GM23338 (cell line): Measurements from ENCODE around the gene CABLES1. TPM values are rescaled to one million over a fixed set of nuclear protein-coding genes. Genes with fewer than 3 reads are reported as not detected.

Source experiments
- ATAC-seq: fragments of 200-7000 bp; cut with Tn5 transposase; 3 replicates; pipeline ENCODE4 v1.9.1; 2020
- DNase-seq: peaks from one replicate; pipeline ENCODE4 v3.0.0-alpha.2; 2015; ENCODE audit warnings: low spot score
- H2AFZ ChIP-seq: fragments of 200-600 bp; sonication (generic); 2 replicates; pipeline ENCODE4 v1.8.0; 2016; ENCODE audit warnings: antibody characterized with exemption, mild to moderate bottlenecking, moderate library complexity
- H3F3A ChIP-seq: fragments of 200-600 bp; sonication (generic); replicated peaks from 2 replicates; pipeline ENCODE4 v1.8.0; 2017; ENCODE audit warnings: antibody characterized with exemption, mixed run types, low read depth
- H3K27ac ChIP-seq: fragments of 200-600 bp; sonication (generic); 2 replicates; pipeline ENCODE4 v1.6.1; 2016; ENCODE audit warnings: low read depth
- H3K27me3 ChIP-seq: fragments of 200-600 bp; sonication (generic); 2 replicates; pipeline ENCODE4 v1.8.0; 2016; ENCODE audit warnings: mild to moderate bottlenecking, mixed run types, moderate library complexity; ENCODE audit not compliant: insufficient read depth
- H3K36me3 ChIP-seq: fragments of 200-600 bp; sonication (generic); 2 replicates; pipeline ENCODE4 v1.8.0; 2016; ENCODE audit warnings: mild to moderate bottlenecking; ENCODE audit not compliant: insufficient read depth
- H3K4me1 ChIP-seq: fragments of 200-600 bp; sonication (generic); 2 replicates; pipeline ENCODE4 v1.8.0; 2016; ENCODE audit warnings: mild to moderate bottlenecking, moderate library complexity; ENCODE audit not compliant: insufficient read depth
- H3K4me2 ChIP-seq: fragments of 200-600 bp; sonication (generic); 2 replicates; pipeline ENCODE4 v1.7.1; 2017; ENCODE audit warnings: mixed run types
- H3K4me3 ChIP-seq: fragments of 200-600 bp; sonication (generic); 2 replicates; pipeline ENCODE4 v1.6.1; 2016; ENCODE audit warnings: mixed run types
- H3K79me2 ChIP-seq: fragments of 200-600 bp; sonication (generic); replicated peaks from 2 replicates; pipeline ENCODE4 v1.8.0; 2017; ENCODE audit warnings: mild to moderate bottlenecking; ENCODE audit not compliant: insufficient read depth
- H3K9me2 ChIP-seq: fragments of 200-600 bp; sonication (generic); 2 replicates; pipeline ENCODE4 v1.8.0; 2017; ENCODE audit not compliant: insufficient read depth
- H4K20me1 ChIP-seq: fragments of 200-600 bp; sonication (generic); replicated peaks from 2 replicates; pipeline ENCODE4 v1.8.0; 2017; ENCODE audit warnings: mild to moderate bottlenecking; ENCODE audit not compliant: insufficient read depth
- H3K27ac Mint-ChIP-seq: 2 replicates; pipeline ENCODE4 v1.8.0; 2020; ENCODE audit warnings: inconsistent platforms, mild to moderate bottlenecking, moderate library complexity, mixed read lengths
- H3K27me3 Mint-ChIP-seq: 3 replicates; pipeline ENCODE4 v1.8.0; 2022; ENCODE audit warnings: low read depth, mild to moderate bottlenecking, moderate library complexity, mixed read lengths, inconsistent platforms; ENCODE audit not compliant: insufficient read depth, poor library complexity
- H3K36me3 Mint-ChIP-seq: 3 replicates; pipeline ENCODE4 v1.8.0; 2021; ENCODE audit warnings: low read depth, mild to moderate bottlenecking, inconsistent platforms, moderate library complexity, mixed read lengths
- H3K4me1 Mint-ChIP-seq: 3 replicates; pipeline ENCODE4 v1.8.0; 2020; ENCODE audit warnings: mild to moderate bottlenecking, inconsistent platforms, mixed read lengths
- H3K4me3 Mint-ChIP-seq: 3 replicates; pipeline ENCODE4 v1.8.0; 2021; ENCODE audit warnings: moderate library complexity, mild to moderate bottlenecking, inconsistent platforms, mixed read lengths
- H3K9me3 Mint-ChIP-seq: 3 replicates; pipeline ENCODE4 v1.8.0; 2020; ENCODE audit warnings: moderate library complexity, mild to moderate bottlenecking, inconsistent platforms, mixed read lengths
- EZH2 ChIP-seq: fragments of 200-600 bp; sonication (generic); IDR thresholded peaks from one replicate; pipeline ENCODE4 v1.8.0; 2017; ENCODE audit warnings: antibody characterized with exemption, mild to moderate bottlenecking, low read depth; ENCODE audit not compliant: unreplicated experiment
- EZH2phosphoT487 ChIP-seq: fragments of 200-600 bp; sonication (generic); IDR thresholded peaks from one replicate; pipeline ENCODE4 v1.8.1; 2018; ENCODE audit warnings: antibody characterized with exemption; ENCODE audit not compliant: unreplicated experiment
- JUNB ChIP-seq: IDR thresholded peaks from one replicate; pipeline ENCODE4 v1.6.1; 2016; ENCODE audit warnings: antibody characterized with exemption; ENCODE audit not compliant: unreplicated experiment
- POLR2AphosphoS5 ChIP-seq: IDR thresholded peaks from 2 replicates; pipeline ENCODE4 v1.6.1; 2016; ENCODE audit warnings: antibody characterized with exemption, low read depth
- REST ChIP-seq: IDR thresholded peaks from one replicate; pipeline ENCODE4 v1.6.1; 2018; ENCODE audit warnings: antibody characterized with exemption; ENCODE audit not compliant: unreplicated experiment
- STAT1 ChIP-seq: IDR thresholded peaks from one replicate; pipeline ENCODE4 v1.6.1; 2016; ENCODE audit warnings: antibody characterized with exemption; ENCODE audit not compliant: unreplicated experiment
- ZNF331 ChIP-seq: fragments of 250-450 bp; sonication (Bioruptor Pico); IDR thresholded peaks from 2 replicates; pipeline ENCODE4 v1.5.0; 2020; ENCODE audit warnings: low read depth, mild to moderate bottlenecking, moderate library complexity
- polyA plus RNA-seq: library from polyadenylated mRNA; unstranded; fragments of >200 nt; fragmentation: Nextera tagmentation; extraction: Ambion mirVana; gene quantifications from 2 replicates; pipeline ENCODE4 v1.2.1, GENCODE V29; 2016
- total RNA-seq: library from RNA; depleted of rRNA; stranded (reverse); fragments of >200 nt; shearing (Covaris generic); gene quantifications from 2 replicates; pipeline ENCODE4 v1.2.3, GENCODE V29; 2014

CABLES1 gene
- total and polyA plus RNA-seq, 2 experiments from 2014 or later: 2.6 to 12.4 TPM

DNA sequence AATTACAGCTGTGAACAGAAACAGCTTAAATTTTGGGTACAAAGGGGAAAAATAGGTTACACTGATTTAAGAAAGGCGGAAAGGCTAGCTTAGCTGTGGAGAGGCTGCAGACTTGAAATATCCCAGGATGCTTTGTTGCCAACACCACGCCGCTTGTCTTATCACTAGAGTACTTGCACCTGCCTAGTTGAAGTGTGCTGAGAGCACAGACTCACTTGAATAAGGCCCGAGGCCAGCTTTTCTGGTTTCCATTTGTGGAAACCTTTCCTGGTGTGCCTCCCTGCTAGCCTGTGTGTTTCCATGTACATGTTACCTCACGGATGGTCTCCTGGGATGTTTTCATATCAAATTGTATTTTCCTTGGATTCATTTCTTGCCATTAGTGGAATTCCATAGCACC is 3.2 kb downstream of the CABLES1 start:
- Histone ChIP-seq H3K79me2 (peaks cover 73% of the 10 kb centered on the region), H3K4me2 (peak overlapping the region; percentile 78), H3K27me3 (peaks cover 22% of the 10 kb centered on the region), H3K4me1 (peaks cover 34% of the 10 kb centered on the region), H3K9me2 (no peaks in the 10 kb centered on the region), H4K20me1 (peaks cover 12% of the 10 kb centered on the region; the same call in 1 of the 2 replicates), H3K27ac (no peak overlapping the region), H3K4me3 (peak overlapping the region; percentile 60), H3F3A (peaks cover 10% of the 10 kb centered on the region), H3K36me3 (no peaks in the 10 kb centered on the region; the same call in 1 of the 2 replicates), H2AFZ (no peak overlapping the region)
- Mint-ChIP-seq H3K27ac (no peak overlapping the region), H3K9me3 (no peaks in the 10 kb centered on the region), H3K4me3 (peak overlapping the region; percentile 81; the same call in 1 of the 3 replicates), H3K36me3 (peaks cover 8% of the 10 kb centered on the region; the same call in 2 of the 3 replicates), H3K4me1 (peaks cover 58% of the 10 kb centered on the region), H3K27me3 (peaks cover 27% of the 10 kb centered on the region)
- ATAC-seq (no peak), DNase-seq (no peak)
- TF ChIP-seq REST: no peak

DNA sequence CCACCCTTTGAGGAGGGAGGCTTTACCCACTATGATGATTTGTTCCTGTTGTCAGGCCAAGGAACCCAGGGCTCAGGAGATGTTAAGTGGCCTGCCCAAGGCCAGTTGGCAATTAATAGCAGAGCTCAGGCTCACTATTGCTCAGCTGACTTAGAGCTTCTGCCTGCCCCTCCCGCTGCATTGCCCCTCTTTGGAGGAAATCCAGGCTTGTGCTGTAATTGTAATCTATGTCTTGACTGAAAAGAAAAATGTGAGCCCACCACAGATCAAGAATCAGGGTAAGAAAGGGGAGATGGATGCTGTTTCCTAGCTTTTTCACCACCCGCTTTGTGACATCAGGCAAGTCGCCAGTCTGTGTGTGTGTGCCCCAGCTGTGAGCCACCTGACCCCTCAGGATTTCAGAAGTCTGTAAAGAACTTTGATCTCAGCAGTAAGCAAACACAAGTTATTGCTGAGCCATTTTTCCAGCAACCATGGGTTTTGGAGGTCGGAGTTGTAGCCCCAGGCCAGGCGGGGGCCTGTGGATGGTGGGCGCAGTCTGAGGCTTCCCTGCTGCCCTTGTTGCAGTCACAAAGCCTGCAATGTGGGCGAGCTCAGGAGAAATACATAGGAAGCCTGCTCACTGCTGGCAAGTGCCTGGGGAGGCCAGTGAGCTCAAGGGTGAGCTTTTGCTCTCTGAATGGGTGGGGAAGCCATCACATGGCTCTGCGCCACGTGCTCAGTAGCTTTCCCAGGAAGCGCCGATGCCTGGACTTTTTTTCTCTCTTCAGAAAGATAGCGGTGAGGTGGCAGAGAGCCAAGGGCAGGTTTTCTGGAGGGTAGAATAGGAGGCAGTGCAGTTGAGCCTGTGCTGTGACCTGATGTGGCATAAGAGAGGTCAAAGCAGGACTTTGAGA is 6.1 kb downstream of the CABLES1 start:
- peaks cover 11% of the 10 kb centered on the region; the same call in 2 of the 3 replicates for H3K36me3 Mint-ChIP-seq
- peaks cover 27% of the 10 kb centered on the region for H3K27me3 Mint-ChIP-seq
- peaks cover 13% of the 10 kb centered on the region for H3K27me3 ChIP-seq
- H2AFZ ChIP-seq: no peak overlapping the region
- no peaks in the 10 kb centered on the region for H3K9me2 ChIP-seq
- peaks cover 100% of the 10 kb centered on the region for H3K79me2 ChIP-seq
- TF ChIP-seq REST (no peak), POLR2AphosphoS5 (no peak), JUNB (no peak), ZNF331 (no peak), EZH2 (no peak), EZH2phosphoT487 (no peak), STAT1 (no peak)
- H3K9me3 Mint-ChIP-seq: no peaks in the 10 kb centered on the region
- no peaks in the 10 kb centered on the region; the same call in 1 of the 2 replicates for H3K36me3 ChIP-seq
- no peak for DNase-seq
- no peak overlapping the region for H3K4me2 ChIP-seq
- no peak overlapping the region for H3K4me3 ChIP-seq
- H3K4me3 Mint-ChIP-seq: no peak overlapping the region
- peaks cover 36% of the 10 kb centered on the region for H3K4me1 ChIP-seq
- H3K27ac Mint-ChIP-seq: peak overlapping the region; percentile 58; the same call in 1 of the 2 replicates
- ATAC-seq: no peak
- 0 out of 2 replicates have a peak, but pooled peaks cover 7% of the 10 kb centered on the region for H3F3A ChIP-seq
- H4K20me1 ChIP-seq: peaks cover 15% of the 10 kb centered on the region; the same call in 1 of the 2 replicates
- no peak overlapping the region for H3K27ac ChIP-seq
- peaks cover 69% of the 10 kb centered on the region for H3K4me1 Mint-ChIP-seq
